NCI-H460 (cell line): ENCODE results near the gene DNAJC5G. TPM values are rescaled to one million over a fixed set of nuclear protein-coding genes. Genes with fewer than 3 reads are reported as not detected.
"Not testable (repeated sequence)": the region's sequence is repeated elsewhere in the genome, so short reads cannot be mapped to it uniquely, and the experiment has no call there.

Source experiments
- DNase-seq: peaks from one replicate; pipeline ENCODE4 v3.0.0-alpha.2; 2016; ENCODE audit warnings: low read depth; ENCODE audit errors: extremely low read depth
- total RNA-seq: library from RNA; depleted of rRNA; stranded (reverse); fragments of >200 nt; shearing (Covaris generic); gene quantifications from 2 replicates; pipeline ENCODE4 v1.2.3, GENCODE V29; 2014

DNAJC5G gene
- total RNA-seq, 1 experiment from 2014 or later = not detected

- DNase-seq = no peak
These were observed 30.9 kb downstream of the DNAJC5G start for GRCh38 chr2:27306136-27306535.

GRCh38 chr2:27306573-27307286, 31.5 kb downstream of the DNAJC5G start:
- DNase-seq = no peak

- DNase-seq = no peak
These were observed 32.0 kb downstream of the DNAJC5G start for GRCh38 chr2:27307287-27307544.

- DNase-seq = no peak
These were observed 32.5 kb downstream of the DNAJC5G start for GRCh38 chr2:27307545-27308358.

- no peak for DNase-seq
These were observed 33.2 kb downstream of the DNAJC5G start, which contains the start of gene UCN for GRCh38 chr2:27308359-27308881. UCN (minus strand) TSS chr2:27308445; CDS start chr2:27307895, 550 bp downstream.

GRCh38 chr2:27309651-27310050, 34.4 kb downstream of the DNAJC5G start:
- no peak for DNase-seq

GRCh38 chr2:27312152-27312551, 36.9 kb downstream of the DNAJC5G start:
- no peak for DNase-seq

- DNase-seq = no peak
These were observed 38.8 kb downstream of the DNAJC5G start for GRCh38 chr2:27313882-27314645.

- no peak for DNase-seq
These were observed 39.5 kb downstream of the DNAJC5G start for GRCh38 chr2:27314709-27315108.

GRCh38 chr2:27315122-27315521, 39.9 kb downstream of the DNAJC5G start:
- DNase-seq = no peak

GRCh38 chr2:27316655-27317412, 41.6 kb downstream of the DNAJC5G start:
- no peak for DNase-seq

GRCh38 chr2:27319839-27320238, 44.6 kb downstream of the DNAJC5G start:
- not testable (repeated sequence) for DNase-seq

GRCh38 chr2:27320958-27321543, 45.8 kb downstream of the DNAJC5G start:
- peak; percentile 96 for DNase-seq

GRCh38 chr2:27322301-27322765, 47.1 kb downstream of the DNAJC5G start:
- DNase-seq = no peak

- DNase-seq = peak; percentile 87
These were observed 47.7 kb downstream of the DNAJC5G start, which contains the start of gene MPV17 for GRCh38 chr2:27322766-27323595. MPV17 (minus strand) TSS chr2:27323097; CDS start chr2:27322517, 580 bp downstream.

- DNase-seq = no peak
These were observed 48.5 kb downstream of the DNAJC5G start for GRCh38 chr2:27323596-27324285.

GRCh38 chr2:27324720-27325119, 49.5 kb downstream of the DNAJC5G start:
- DNase-seq = no peak
